GM12864 (cell line): ENCODE data around the gene TCF12.

Experiments used
- DNase-seq: peaks from one replicate; pipeline ENCODE4 v3.0.0-alpha.2; 2011; ENCODE audit warnings: low read depth
- H3K4me3 ChIP-seq: 2 replicates; pipeline ENCODE4 v1.5.1; 2011; ENCODE audit warnings: mild to moderate bottlenecking, low read depth, low read length, control low read depth
- TF ChIP-seq, protein P1 (sequence below): IDR thresholded peaks from 2 replicates; pipeline ENCODE4 v1.5.1; 2011; ENCODE audit warnings: low read depth, mild to moderate bottlenecking, moderate library complexity, low read length, control low read depth, inconsistent platforms; ENCODE audit errors: missing control alignments

Gene TCF12

DNA sequence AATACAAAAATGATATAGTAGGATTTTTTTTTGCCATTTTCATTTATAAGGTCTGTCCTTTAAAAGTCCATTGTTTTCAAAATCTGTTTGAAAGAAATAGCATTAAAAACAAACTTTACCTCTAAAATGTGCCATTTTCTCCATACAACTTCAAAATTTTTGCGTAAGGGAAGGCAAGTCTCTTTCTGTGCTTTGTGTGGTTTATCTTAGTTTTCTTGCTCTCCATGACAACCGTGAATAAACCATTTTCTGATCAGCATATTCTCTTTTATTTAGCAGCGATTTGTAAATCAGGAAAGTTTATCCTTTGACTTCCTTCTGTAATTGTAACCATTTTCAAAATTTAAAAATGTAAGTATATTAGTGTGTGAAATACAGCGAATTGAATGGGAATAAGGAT lies 310.0 kb downstream of the TCF12 start:
- H3K4me3 ChIP-seq = no peak overlapping the region
- TF ChIP-seq, protein P1, sequence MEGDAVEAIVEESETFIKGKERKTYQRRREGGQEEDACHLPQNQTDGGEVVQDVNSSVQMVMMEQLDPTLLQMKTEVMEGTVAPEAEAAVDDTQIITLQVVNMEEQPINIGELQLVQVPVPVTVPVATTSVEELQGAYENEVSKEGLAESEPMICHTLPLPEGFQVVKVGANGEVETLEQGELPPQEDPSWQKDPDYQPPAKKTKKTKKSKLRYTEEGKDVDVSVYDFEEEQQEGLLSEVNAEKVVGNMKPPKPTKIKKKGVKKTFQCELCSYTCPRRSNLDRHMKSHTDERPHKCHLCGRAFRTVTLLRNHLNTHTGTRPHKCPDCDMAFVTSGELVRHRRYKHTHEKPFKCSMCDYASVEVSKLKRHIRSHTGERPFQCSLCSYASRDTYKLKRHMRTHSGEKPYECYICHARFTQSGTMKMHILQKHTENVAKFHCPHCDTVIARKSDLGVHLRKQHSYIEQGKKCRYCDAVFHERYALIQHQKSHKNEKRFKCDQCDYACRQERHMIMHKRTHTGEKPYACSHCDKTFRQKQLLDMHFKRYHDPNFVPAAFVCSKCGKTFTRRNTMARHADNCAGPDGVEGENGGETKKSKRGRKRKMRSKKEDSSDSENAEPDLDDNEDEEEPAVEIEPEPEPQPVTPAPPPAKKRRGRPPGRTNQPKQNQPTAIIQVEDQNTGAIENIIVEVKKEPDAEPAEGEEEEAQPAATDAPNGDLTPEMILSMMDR = no peak
- DNase-seq = no peak

DNA sequence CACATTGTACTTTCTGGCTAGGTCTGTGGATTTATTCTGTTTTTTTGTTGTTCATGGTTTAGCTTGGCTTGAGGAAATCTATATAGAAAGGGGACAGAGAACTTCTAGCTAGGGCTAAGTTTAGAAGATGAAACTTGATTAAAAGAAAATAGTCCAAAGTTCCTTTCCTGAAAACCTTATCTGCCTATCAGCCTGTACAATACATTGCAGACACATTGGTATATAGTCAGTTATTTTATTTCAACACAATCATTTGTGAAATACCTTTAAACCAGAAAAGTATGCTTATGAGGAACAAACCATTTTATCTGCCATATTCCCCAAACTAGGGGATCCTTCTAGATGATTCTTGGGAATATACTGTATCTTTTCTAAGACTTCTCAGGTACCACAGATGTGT lies 310.6 kb downstream of the TCF12 start:
- TF ChIP-seq, protein P1 = no peak
- no peak overlapping the region for H3K4me3 ChIP-seq
- DNase-seq = no peak

DNA sequence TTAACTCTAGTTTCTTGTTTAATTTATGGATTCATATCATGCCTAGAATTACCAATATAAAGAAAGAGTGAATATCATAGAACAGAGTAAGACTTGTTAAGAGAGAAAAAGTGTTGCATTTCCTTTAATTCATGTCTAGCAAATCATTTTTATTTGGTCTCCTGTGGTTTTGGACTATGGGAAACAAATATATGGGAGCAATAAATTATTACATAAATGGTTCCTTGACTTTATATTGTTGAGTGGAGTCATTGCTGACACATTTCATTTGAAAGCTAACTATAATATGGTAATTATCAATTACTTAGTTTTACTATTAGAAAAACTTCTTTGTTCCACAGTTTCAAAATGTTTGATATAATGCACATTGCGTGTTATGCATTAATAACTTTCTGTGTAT lies 313.1 kb downstream of the TCF12 start:
- H3K4me3 ChIP-seq = no peak overlapping the region
- TF ChIP-seq, protein P1 = no peak
- no peak for DNase-seq

DNA sequence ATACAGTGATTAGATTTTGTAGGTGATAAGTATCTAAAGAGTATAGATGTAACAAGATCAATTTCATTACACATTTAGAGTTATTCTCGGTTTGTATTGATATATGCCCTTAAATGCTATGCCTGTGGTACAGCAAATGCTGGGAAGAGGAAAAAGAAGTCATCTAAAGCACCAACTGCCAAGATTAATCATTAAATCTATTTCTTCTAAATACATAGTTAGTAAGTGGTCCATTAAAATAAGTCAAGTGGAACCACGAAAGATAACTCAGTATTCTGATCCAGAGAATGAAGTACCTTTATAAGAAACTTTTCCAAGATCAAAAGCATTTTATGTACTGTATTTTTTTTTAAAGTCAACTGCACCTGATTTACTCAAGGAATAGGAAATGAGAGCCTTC lies 315.7 kb downstream of the TCF12 start:
- no peak overlapping the region for H3K4me3 ChIP-seq
- DNase-seq = no peak
- TF ChIP-seq, protein P1 = no peak

DNA sequence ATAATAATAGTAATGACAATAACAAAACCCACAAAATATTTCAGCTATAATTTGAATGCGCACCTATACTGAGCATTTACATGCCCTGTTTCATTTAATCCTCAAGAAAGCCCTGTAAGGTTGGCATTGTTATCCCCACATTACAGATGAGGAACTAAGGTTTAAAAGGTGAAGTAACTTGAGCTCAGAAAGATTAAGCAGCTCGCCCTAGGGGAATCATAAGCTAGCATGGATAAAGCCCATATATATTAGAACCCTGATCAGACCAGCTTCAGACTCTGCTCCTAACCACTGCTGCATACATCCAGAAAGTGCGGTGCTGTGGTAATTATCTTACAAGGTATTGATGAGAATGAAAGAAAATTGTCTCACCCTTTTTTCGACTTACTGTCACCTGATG lies 316.7 kb downstream of the TCF12 start:
- DNase-seq = no peak
- no peak overlapping the region for H3K4me3 ChIP-seq
- TF ChIP-seq, protein P1 = no peak

DNA sequence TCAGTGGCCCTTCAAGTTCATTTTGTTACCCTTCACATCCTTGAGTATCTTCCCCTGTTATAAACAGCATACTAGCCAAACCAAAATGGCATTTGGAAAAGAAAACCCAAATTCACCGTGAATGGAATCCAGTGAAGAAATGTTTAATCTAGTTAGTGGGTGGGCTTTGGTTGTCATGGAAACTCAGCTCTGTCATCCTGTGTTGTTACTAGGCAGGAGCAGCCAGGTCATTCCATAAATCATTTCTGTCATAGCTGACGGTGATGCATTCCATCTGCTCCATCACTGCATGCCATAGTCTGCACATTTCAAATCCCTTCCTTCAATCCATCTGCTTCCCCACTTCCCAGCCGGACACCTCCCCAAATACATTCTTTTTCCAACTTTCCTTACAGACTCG lies 317.4 kb downstream of the TCF12 start:
- TF ChIP-seq, protein P1 = no peak
- DNase-seq = no peak
- no peak overlapping the region for H3K4me3 ChIP-seq

DNA sequence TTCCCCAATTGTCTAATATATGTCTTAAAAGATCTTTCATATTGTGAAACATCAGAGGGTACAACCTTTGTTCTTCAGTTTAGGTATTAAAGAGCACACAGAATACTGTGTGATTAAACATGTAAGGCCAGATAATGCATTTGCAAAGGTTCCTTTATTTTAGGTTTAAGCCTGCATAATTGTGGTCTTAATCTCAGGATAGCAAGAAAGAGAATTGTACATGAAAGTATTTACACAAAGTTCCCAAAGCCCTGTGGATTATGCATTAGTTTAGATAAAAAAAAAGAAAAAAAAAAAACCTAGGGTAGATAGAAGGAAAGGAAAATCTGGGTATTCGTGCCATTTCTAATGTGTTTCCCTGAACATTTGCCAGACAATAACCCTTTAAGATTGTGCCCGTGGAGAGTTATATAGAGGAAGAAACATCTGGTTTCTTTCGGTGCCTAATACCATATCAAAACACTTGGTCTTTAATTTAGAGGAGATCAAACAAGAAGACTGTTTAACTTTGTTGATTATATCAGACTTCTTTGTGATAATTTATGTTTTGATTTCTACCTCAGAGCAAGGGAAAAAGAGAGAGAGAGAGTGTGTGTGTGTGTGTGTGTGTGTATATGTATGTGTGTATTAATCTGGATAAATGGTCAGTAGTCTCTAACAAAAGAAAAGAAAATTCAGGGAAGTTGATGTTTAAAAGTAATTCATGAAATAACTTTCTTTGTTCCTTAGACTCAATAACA lies 318.3 kb downstream of the TCF12 start:
- TF ChIP-seq, protein P1 = no peak

More for the DNA sequence above, 318.3 kb downstream of the TCF12 start:
- no peak overlapping the region for H3K4me3 ChIP-seq
- DNase-seq = no peak
